ENCODE results near the gene EPB41.
"Not testable (repeated sequence)": the region's sequence is repeated elsewhere in the genome, so short reads cannot be mapped to it uniquely, and the experiment has no call there.

The EPB41 gene

GRCh38 chr1:28982198-28982597 is 67.8 kb downstream of the EPB41 start:
- no peak for DNase-seq (ENCODE audit: low read depth)

DNA sequence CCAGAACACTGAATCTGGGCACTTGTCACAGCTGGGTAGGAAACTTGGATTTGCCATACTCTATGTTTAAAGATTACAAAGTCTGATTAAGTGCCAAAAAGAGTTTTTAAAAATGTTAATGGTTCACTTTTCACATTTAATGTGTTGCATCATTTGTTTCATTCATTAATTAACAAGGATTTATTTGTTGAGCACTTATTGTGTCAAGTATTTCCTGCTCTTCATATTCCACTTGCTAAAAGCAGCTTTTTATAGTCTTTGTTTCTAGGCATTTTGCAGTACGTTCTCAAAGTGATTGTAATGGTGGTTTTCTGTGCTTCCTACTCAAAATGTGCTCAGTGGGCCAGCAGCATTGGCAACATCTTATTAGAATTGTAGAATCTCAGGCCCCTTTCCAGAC is 68.7 kb downstream of the EPB41 start:
- DNase-seq (ENCODE audit: low read depth): no peak

DNA sequence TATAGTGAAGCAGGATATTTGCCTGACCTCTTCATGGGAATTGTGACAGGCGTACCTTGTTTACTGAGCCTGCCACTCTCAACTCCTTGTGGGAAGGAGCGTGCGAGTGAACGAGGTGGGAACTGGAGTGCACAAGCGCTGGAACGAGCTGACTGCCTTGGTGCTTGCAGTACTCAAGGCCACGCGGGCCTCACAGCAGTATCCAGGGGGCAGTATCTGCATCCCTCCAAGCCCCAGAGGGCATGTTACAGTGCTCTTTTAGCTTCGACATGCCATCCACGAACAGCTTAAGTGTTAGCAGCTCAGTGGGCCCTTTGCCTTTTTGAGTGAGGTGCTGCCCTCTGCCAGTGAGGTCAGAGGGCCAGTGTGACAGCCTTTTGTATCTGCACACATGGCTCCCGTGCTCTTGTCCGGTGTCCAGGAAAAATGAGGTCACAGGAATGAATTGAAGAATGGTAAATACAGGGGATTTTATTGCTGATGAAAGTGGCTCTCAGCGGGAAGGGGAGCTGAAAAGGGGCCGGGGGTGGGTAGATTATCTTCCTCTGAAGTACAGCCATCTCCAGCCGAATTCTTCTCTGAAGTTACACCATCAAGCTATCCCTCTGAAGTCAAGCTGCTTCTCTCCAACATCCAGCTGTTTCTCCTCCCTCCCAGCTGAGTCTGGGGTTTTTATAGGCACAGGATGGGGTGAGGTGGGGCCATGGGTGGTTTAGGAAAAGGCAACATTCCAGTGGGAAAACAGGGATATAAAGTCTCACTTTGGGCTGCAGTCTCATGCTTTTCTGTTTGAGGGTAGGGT is 69.3 kb downstream of the EPB41 start:
- no peak for DNase-seq (ENCODE audit: low read depth)

DNA sequence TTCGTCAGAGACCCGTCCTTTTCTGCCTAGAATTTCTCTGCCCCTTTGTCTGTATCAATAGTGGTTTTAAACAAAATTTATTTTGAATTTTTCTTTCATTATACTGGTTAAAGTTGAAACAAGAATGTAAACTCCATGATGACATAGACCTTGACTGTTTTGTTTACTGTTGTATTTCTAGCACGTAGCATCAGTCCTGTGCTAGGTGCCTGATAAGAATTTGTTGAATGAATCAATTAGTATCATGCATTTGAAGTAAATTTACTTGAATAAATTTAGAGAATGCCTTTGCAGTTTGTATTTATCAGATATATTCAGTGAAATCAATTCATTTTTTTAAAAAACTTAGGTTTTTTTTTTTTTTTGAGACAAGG is 69.9 kb downstream of the EPB41 start:
- no peak for DNase-seq (ENCODE audit: low read depth)

DNA sequence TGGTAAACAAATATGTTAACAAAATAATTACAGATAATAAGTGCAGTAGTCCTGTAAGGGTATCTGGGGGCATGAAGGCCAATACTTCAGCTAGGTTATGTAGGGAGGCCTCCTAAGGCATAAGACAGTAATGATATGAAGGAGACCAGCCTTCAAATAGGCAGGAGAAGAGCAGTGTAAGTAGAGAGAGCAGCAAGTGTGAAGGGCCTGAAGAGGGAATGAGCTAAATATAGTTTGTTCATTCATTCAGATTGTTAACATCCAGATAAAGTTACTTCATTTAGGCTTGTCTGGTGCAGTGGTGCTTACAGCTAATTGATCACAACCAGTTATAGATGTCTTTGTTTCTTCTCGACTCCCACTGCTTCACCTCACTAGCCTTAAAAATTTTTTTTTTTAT is 71.1 kb downstream of the EPB41 start:
- no peak for DNase-seq (ENCODE audit: low read depth)

DNA sequence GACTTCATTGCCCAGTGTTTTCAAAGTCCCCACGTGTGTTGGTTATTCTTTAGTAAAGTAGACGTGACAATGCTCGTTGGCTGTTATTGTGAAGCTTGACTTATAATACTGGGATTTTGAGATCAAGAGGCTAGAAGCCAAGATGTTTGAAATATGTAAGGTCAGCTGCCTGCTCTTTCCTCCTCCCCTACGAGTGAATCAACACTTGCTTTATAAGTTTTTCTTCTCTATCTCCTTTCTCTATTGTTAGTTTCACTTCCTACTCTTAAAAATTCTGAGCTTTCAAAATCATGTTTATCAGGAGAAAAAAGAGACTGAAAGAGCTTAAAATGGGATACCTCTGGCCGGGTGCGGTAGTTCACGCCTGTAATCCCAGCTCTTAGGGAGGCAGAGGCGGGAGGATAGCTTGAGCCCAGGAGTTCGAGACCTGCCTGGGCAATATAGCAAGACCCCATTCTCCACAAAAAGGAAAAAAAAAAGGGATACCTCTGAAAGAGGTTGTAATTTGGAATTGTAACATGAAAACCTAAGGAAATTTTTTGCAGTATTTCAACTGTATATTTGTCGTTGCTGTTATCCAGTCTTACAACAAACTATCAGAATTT is 72.0 kb downstream of the EPB41 start:
- DNase-seq (ENCODE audit: low read depth): no peak

GRCh38 chr1:29002792-29003191 is 88.4 kb downstream of the EPB41 start:
- no peak for DNase-seq (ENCODE audit: low read depth)

DNA sequence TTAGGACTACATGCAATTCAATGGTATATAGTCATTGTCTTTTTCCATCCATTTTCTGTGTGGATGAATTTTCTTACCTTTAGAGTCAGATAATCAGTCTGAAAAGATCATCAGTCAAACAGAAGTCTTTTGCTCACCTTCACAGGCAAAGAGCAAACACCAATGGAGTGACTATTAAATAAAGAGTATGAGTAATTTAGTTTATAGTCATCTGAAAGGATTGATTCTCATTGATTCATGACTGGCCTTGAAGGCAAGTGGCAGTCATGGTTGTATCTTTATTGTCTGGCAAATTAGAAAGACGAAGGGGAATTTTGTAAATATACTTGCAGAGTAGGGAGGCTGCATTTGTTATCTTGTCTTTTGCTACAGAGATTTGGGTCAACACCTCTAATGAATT is 89.9 kb downstream of the EPB41 start:
- no peak for DNase-seq (ENCODE audit: low read depth)

GRCh38 chr1:29004798-29005197 is 90.4 kb downstream of the EPB41 start:
- no peak for DNase-seq (ENCODE audit: low read depth)

GRCh38 chr1:29011775-29012174 is 97.4 kb downstream of the EPB41 start:
- DNase-seq (ENCODE audit: low read depth): no peak

DNA sequence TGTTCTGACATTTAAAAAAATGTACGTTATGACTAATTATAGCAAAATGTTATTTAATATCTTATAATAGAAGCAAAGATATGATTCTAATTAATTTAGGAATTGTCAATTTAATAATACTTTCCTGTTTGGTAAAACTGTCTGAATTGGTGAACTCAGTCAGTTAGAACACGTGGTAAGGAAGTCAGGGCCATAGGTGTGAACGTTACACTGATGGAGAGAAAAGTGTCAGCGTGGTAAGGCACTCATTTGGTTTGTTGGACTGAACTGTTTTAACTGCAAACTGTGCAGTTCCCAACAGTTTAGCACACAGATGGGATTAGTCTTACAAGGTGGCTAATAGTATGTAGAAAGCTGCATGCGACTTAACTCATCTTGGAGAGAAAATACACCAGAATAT is 102.9 kb downstream of the EPB41 start:
- no peak for DNase-seq (ENCODE audit: low read depth)

GRCh38 chr1:29017975-29018712 is 103.8 kb downstream of the EPB41 start:
- DNase-seq (ENCODE audit: low read depth): no peak

DNA sequence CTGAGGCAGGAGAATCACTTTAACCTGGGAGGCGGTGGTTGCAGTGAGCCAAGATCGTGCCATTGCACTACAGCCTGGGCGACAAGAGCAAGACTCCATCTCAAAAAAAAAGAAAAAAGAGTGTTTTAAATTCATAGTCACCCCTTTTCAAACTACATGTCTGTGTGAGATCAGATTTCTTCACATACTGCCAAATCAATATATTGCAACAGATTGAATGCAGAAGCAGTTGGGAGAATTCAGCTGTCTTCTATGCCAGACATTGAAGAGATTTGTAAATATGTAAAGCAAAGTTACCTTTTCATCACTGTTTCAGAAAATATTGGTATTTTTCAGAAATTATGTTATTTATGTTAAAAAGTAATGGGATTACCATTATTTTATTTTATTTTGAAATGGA is 108.3 kb downstream of the EPB41 start:
- no peak for DNase-seq (ENCODE audit: low read depth)

DNA sequence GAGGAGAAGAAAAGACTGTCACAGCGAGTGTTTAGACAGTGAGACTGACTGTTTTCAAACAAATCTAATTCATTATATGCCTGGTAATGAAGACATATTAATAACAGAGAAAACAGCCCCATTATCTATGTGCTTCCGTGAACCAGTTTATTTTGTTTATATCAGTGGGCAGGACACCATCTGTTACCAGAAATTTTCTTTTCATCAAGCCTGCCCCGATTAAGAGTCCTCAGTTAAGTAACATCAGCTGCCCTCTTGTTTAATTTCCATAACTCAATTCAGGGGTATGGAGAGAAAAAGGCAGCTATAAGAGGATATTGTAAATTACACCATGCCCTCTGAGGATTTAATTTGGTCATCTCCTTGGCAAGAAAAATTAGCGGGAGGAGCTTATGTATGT is 115.3 kb downstream of the EPB41 start:
- DNase-seq (ENCODE audit: low read depth): no peak

DNA sequence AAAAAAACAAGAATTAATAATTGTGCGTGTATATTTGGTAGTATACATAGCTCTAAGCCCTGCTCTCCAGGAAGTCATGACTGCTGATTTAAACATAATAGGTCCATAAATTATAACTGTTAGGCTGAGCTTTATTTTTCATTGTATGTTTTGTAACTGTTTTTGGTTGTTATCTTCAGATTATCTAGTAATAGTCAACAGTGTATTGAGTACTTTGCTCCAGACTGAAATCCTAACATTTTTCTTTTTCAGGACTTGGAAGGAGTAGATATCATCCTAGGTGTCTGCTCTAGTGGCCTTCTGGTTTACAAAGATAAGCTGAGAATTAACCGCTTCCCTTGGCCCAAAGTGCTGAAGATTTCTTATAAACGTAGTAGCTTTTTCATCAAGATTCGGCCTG is 118.5 kb downstream of the EPB41 start:
- no peak for DNase-seq (ENCODE audit: low read depth)

DNA sequence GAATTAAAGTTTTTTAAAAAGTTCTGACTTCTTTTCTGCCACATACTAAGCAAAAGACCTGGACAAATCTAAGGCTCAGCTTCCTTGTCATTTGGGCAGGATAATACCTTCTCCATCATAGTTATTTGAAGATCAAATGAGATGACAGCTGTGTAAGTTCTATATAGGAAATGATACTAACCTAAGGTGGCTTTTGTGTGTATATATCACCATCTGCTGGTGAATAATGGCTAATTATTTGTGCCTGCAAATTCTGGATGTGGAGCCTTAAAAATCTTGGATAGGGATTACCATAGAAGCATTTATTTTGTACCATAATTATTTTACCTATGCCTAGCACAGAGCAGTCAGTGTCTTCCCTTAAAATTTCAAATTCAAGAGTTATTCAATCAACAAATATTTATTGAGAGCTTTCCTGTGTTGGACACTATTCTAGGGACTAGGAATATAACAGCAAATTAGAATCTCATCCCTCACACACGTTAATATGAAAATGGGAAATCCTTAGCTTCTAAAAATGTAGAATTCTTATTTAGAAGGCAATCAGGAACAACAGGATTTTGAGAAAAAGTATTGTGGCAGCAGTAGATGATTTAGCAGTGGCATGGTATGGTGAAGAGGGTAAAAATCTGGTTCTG is 119.6 kb downstream of the EPB41 start:
- no peak for DNase-seq (ENCODE audit: low read depth)

GRCh38 chr1:29043274-29043965 is 129.1 kb downstream of the EPB41 start:
- no peak for DNase-seq (ENCODE audit: low read depth)

GRCh38 chr1:29044010-29044409 is 129.6 kb downstream of the EPB41 start:
- no peak for DNase-seq (ENCODE audit: low read depth)

- DNase-seq (ENCODE audit: low read depth): not testable (repeated sequence)
These were observed 131.3 kb downstream of the EPB41 start for GRCh38 chr1:29045663-29046062.

- DNase-seq (ENCODE audit: low read depth): no peak
These were observed 132.8 kb downstream of the EPB41 start for GRCh38 chr1:29047142-29047541.

DNA sequence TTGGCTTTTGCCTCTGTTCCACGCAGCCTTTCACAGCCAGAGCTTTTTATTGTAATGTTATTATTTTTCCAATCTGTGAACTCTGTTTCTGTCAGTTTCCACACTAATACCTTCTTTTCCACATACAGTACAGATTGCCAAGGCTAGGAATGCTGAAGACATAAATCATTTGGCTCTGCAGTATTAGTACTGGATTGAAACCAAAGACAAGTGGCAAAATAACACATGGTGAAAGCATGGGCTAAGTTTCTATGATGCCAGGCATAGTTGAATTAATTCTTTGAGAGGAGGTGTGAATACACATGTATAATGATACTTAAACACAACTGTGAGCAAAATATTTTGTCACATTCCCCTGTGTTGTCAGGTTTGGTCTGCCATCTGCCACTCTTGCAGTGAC is 135.8 kb downstream of the EPB41 start:
- DNase-seq (ENCODE audit: low read depth): no peak

DNA sequence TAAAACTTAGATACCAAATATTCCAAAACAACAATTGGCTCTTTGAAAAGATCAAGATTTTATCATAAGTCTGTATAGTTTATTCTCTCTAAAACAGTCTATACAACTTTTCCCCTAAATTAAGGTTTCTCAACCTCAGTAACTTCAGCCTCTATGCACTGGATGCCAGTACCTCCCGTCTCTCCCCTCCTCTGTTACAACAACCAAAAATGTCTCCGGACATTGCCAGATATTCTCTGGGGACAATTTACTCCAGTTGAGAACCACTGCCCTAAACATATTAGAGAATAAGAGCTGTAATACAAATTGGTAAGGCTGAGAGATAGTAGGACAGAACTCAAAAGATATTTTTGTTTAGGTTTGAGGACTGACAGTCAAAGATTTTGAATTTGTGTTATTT is 137.7 kb downstream of the EPB41 start:
- DNase-seq (ENCODE audit: low read depth): no peak
